DND-41 (cell line): ENCODE data around the gene RNASE13.

Experiments
- ATAC-seq: fragments of 200-7000 bp; cut with Tn5 transposase; 3 replicates; pipeline ENCODE4 v1.9.1; 2021; ENCODE audit warnings: low read depth; ENCODE audit not compliant: insufficient read depth
- DNase-seq: peaks from one replicate; pipeline ENCODE4 v3.0.0-alpha.2; 2020
- H2AFZ ChIP-seq: 2 replicates; pipeline ENCODE4 v1.6.0; 2012; ENCODE audit warnings: low read depth, low read length
- H3K27ac ChIP-seq: 2 replicates; pipeline ENCODE4 v1.5.1; 2012; ENCODE audit warnings: low read length, inconsistent platforms
- H3K27me3 ChIP-seq: fragments of 200-600 bp; sonication (generic); 2 replicates; pipeline ENCODE4 v1.6.0; 2012; ENCODE audit warnings: low read length, mild to moderate bottlenecking, inconsistent platforms; ENCODE audit not compliant: insufficient read depth, poor library complexity
- H3K36me3 ChIP-seq: 2 replicates; pipeline ENCODE4 v1.5.1; 2012; ENCODE audit warnings: low read length, inconsistent platforms; ENCODE audit not compliant: insufficient read depth
- H3K4me1 ChIP-seq: 2 replicates; pipeline ENCODE4 v1.5.1; 2012; ENCODE audit warnings: mild to moderate bottlenecking, low read length; ENCODE audit not compliant: insufficient read depth
- H3K4me2 ChIP-seq: 2 replicates; pipeline ENCODE4 v1.6.0; 2012; ENCODE audit warnings: mild to moderate bottlenecking, moderate library complexity, low read length, inconsistent platforms; ENCODE audit not compliant: insufficient read depth
- H3K4me3 ChIP-seq, 2 experiments: fragments of 200-600 bp in 1 of 2; shearing (Covaris generic) in 1 of 2; 2 replicates each; pipeline ENCODE4 v1.5.1; 2012 to 2016; ENCODE audit warnings: inconsistent platforms in 2 of 2, low read length in 2 of 2, mild to moderate bottlenecking in 2 of 2, low read depth in 1 of 2, moderate library complexity in 1 of 2
- H3K79me2 ChIP-seq: 2 replicates; pipeline ENCODE4 v1.6.0; 2012; ENCODE audit warnings: low read length, inconsistent platforms; ENCODE audit not compliant: insufficient read depth
- H3K9ac ChIP-seq: 2 replicates; pipeline ENCODE4 v1.6.0; 2012; ENCODE audit warnings: low read depth, mild to moderate bottlenecking, inconsistent platforms, low read length, moderate library complexity
- H3K9me3 ChIP-seq: 2 replicates; pipeline ENCODE4 v1.5.1; 2012; ENCODE audit warnings: low read length, moderate library complexity, mild to moderate bottlenecking, inconsistent platforms; ENCODE audit not compliant: insufficient read depth, severe bottlenecking
- H4K20me1 ChIP-seq: 2 replicates; pipeline ENCODE4 v1.6.0; 2012; ENCODE audit warnings: low read length; ENCODE audit not compliant: insufficient read depth
- CTCF ChIP-seq: IDR thresholded peaks from 2 replicates; pipeline ENCODE4 v1.5.1; 2012; ENCODE audit warnings: borderline replicate concordance, low read length, moderate library complexity, mild to moderate bottlenecking; ENCODE audit not compliant: poor library complexity, severe bottlenecking; ENCODE audit errors: extremely low read depth
- EZH2 ChIP-seq: IDR thresholded peaks from 3 replicates; pipeline ENCODE4 v1.6.1; 2012; ENCODE audit warnings: borderline replicate concordance, low read depth, mild to moderate bottlenecking, moderate library complexity, low read length, inconsistent platforms; ENCODE audit not compliant: severe bottlenecking

RNASE13 gene

GRCh38 chr14:21018286-21018685 is 16.3 kb downstream of the RNASE13 start:
- Histone ChIP-seq H3K4me3 (no peak overlapping the region), H3K79me2 (no peaks in the 10 kb centered on the region), H3K27ac (no peak overlapping the region), H2AFZ (no peak overlapping the region), H3K9me3 (no peaks in the 10 kb centered on the region), H3K4me1 (no peaks in the 10 kb centered on the region), H3K27me3 (no peaks in the 10 kb centered on the region), H4K20me1 (no peaks in the 10 kb centered on the region), H3K9ac (no peak overlapping the region), H3K4me2 (no peak overlapping the region), H3K36me3 (no peaks in the 10 kb centered on the region)
- TF ChIP-seq CTCF (no peak), EZH2 (no peak)
- no peak for DNase-seq
- ATAC-seq, result no peak

- Histone ChIP-seq H3K9me3 (no peaks in the 10 kb centered on the region), H4K20me1 (no peaks in the 10 kb centered on the region), H2AFZ (no peak overlapping the region), H3K4me3 (no peak overlapping the region), H3K9ac (no peak overlapping the region), H3K27ac (no peak overlapping the region), H3K4me2 (no peak overlapping the region), H3K36me3 (no peaks in the 10 kb centered on the region), H3K4me1 (no peaks in the 10 kb centered on the region), H3K27me3 (no peaks in the 10 kb centered on the region), H3K79me2 (no peaks in the 10 kb centered on the region)
- TF ChIP-seq EZH2, result no peak
- no peak for TF ChIP-seq CTCF
- no peak for ATAC-seq
- no peak for DNase-seq
Measured at GRCh38 chr14:21017528-21018245, 16.9 kb downstream of the RNASE13 start.

- DNase-seq (no peak), ATAC-seq (no peak)
- Histone ChIP-seq H3K79me2 (no peaks in the 10 kb centered on the region), H3K4me1 (no peaks in the 10 kb centered on the region), H3K27me3 (no peaks in the 10 kb centered on the region), H3K9me3 (no peaks in the 10 kb centered on the region), H3K4me2 (no peak overlapping the region), H3K27ac (no peak overlapping the region), H3K4me3 (no peak overlapping the region), H3K9ac (no peak overlapping the region), H4K20me1 (no peaks in the 10 kb centered on the region), H3K36me3 (no peaks in the 10 kb centered on the region), H2AFZ (no peak overlapping the region)
- TF ChIP-seq CTCF, result no peak
- TF ChIP-seq EZH2, result no peak
Measured at GRCh38 chr14:21016413-21017190, 18.0 kb downstream of the RNASE13 start.
